ENCODE measurements around the gene EHMT1. TPM values are rescaled to one million over a fixed set of nuclear protein-coding genes. Genes with fewer than 3 reads are reported as not detected.

The EHMT1 gene
- total RNA-seq, 2 experiments from 2014 or later, result 80.6 to 87.8 TPM

DNA sequence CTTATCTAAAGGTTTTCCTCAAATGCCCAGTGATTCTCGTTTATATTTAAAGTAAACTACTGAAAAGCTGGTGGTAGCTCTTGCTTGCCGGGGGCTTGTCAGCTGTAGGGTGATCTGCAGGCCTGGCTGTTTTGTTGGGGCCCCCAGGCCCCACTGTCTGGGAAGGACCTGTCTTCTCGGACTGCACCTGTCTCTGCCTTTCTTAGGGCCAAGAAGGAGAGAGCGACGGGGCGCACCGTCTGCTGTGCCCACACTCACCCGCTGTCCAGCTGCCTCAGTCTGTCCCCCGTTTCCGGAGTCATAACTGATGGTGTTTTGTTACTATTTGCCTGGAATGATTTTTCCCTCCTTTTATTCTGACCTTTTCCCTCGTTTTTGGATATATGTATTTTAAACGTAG is 164.7 kb downstream of the EHMT1 start:
- intact Hi-C loops (cut with DNase I, micrococcal nuclease), result no loop called here
- H3K27me3 ChIP-seq (ENCODE audit: control insufficient read depth in 1 of 2, insufficient read depth in 2 of 2, low read length in 2 of 2), result no peaks in the 10 kb centered on the region
- POLR2A ChIA-PET, result no interaction called here
- ATAC-seq (ENCODE audit: poor library complexity) (no peak), DNase-seq (no peak)
- CTCF ChIA-PET, result no interaction called here
- Mint-ChIP-seq H3K27ac (no peak overlapping the region), H3K4me3 (no peak overlapping the region), H3K4me1 (ENCODE audit: low read depth) (no peaks in the 10 kb centered on the region), H3K36me3 (ENCODE audit: low read depth) (peaks cover 57% of the 10 kb centered on the region), H3K27me3 (no peaks in the 10 kb centered on the region), H3K9me3 (no peaks in the 10 kb centered on the region)
- peaks cover 67% of the 10 kb centered on the region for H3K36me3 ChIP-seq (ENCODE audit: insufficient read depth, low read length)
- H3K4me1 ChIP-seq (ENCODE audit: insufficient read depth, low read length), result peaks cover 6% of the 10 kb centered on the region
- TF ChIP-seq, protein P1, sequence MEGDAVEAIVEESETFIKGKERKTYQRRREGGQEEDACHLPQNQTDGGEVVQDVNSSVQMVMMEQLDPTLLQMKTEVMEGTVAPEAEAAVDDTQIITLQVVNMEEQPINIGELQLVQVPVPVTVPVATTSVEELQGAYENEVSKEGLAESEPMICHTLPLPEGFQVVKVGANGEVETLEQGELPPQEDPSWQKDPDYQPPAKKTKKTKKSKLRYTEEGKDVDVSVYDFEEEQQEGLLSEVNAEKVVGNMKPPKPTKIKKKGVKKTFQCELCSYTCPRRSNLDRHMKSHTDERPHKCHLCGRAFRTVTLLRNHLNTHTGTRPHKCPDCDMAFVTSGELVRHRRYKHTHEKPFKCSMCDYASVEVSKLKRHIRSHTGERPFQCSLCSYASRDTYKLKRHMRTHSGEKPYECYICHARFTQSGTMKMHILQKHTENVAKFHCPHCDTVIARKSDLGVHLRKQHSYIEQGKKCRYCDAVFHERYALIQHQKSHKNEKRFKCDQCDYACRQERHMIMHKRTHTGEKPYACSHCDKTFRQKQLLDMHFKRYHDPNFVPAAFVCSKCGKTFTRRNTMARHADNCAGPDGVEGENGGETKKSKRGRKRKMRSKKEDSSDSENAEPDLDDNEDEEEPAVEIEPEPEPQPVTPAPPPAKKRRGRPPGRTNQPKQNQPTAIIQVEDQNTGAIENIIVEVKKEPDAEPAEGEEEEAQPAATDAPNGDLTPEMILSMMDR (IDR thresholded peaks at IDR 0.05), result no peak
- H3K27ac ChIP-seq (ENCODE audit: low read depth in 1 of 2, low read length in 2 of 2), result no peak overlapping the region
- H3K4me3 ChIP-seq (ENCODE audit: low read length), result no peak overlapping the region
- no peaks in the 10 kb centered on the region for H3K9me3 ChIP-seq (ENCODE audit: control insufficient read depth in 1 of 2, insufficient read depth in 1 of 2, low read length in 2 of 2)

DNA sequence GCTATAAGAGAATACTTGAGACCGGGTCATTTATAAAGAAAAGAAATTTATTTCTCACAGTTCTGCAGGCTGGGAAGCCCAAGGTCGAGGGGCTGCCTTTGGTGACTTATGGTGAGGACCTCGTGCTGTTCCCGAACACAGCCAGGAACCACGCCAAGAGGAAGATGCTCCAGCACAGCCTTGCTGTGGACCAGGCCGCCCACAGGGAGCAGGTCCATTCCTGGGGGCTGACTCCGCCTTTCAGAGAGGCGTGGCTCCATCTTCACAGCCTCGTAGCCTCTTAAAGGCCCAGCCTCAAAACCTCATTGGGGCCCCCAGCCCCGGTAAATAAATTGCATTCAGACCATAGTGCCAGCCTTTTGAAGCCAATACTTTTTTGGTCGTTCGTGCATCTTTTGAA is 165.2 kb downstream of the EHMT1 start:
- Mint-ChIP-seq H3K9me3 (no peaks in the 10 kb centered on the region), H3K4me1 (ENCODE audit: low read depth) (no peaks in the 10 kb centered on the region), H3K4me3 (no peak overlapping the region), H3K36me3 (ENCODE audit: low read depth) (peaks cover 57% of the 10 kb centered on the region), H3K27ac (no peak overlapping the region), H3K27me3 (no peaks in the 10 kb centered on the region)
- no peak overlapping the region for H3K4me3 ChIP-seq (ENCODE audit: low read length)
- H3K9me3 ChIP-seq (ENCODE audit: control insufficient read depth in 1 of 2, insufficient read depth in 1 of 2, low read length in 2 of 2), result no peaks in the 10 kb centered on the region
- TF ChIP-seq, protein P1 (IDR thresholded peaks at IDR 0.05), result no peak
- peaks cover 62% of the 10 kb centered on the region for H3K36me3 ChIP-seq (ENCODE audit: insufficient read depth, low read length)
- ChIA-PET CTCF (no interaction called here), POLR2A (no interaction called here)
- H3K27ac ChIP-seq (ENCODE audit: low read depth in 1 of 2, low read length in 2 of 2), result no peak overlapping the region
- DNase-seq (no peak), ATAC-seq (ENCODE audit: poor library complexity) (no peak)
- peaks cover 11% of the 10 kb centered on the region for H3K4me1 ChIP-seq (ENCODE audit: insufficient read depth, low read length)
- intact Hi-C loops (cut with DNase I, micrococcal nuclease), result no loop called here
- no peaks in the 10 kb centered on the region for H3K27me3 ChIP-seq (ENCODE audit: control insufficient read depth in 1 of 2, insufficient read depth in 2 of 2, low read length in 2 of 2)

DNA sequence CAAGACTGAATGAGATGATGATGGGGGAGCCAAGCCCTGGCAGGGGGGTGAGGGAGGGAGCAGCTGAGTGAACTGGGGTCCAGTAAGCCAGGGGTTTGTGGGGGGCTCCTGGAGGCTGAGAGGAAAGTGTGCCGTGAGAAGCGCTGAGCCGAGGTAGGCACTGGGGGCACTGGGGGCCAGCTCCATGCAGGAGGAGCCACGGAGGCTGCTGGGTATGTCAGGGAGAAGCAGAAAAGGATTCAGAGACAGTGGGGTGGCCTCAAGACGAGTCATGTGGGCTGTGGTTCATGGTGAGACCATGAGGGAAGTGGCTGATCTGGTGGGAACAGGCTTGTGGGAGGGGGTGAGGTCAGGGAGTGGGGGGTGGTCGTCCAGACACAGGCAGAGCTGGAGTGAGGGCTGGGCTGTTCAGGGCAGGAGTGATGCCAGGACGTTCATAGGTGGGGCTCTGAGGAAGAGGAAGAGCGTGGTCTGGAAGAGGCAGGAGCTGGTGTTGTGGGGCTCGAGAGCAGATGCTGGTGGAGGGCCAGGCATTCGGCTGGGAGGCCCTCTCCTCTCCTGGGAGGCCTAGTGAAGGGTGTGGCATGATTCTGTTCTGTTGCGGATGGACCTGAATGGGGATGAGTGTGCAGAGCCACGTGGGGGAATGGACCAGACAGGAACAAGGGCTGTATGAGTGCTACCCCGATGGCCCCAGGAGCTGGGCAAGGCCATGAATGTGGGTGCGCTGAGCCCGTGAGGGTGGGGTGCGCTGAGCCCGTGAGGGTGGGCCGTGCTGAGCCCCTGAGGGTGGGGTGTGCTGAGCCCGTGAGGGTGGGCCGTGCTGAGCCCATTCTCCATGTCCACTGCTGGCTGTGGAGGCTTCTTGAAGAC is 166.1 kb downstream of the EHMT1 start:
- H3K4me3 ChIP-seq (ENCODE audit: low read length), result no peak overlapping the region
- DNase-seq (no peak), ATAC-seq (ENCODE audit: poor library complexity) (no peak)
- intact Hi-C loops (cut with DNase I, micrococcal nuclease), result no loop called here
- peaks cover 11% of the 10 kb centered on the region for H3K4me1 ChIP-seq (ENCODE audit: insufficient read depth, low read length)
- POLR2A ChIA-PET, result no interaction called here
- no peak overlapping the region for H3K4me3 Mint-ChIP-seq
- H3K4me1 Mint-ChIP-seq (ENCODE audit: low read depth), result no peaks in the 10 kb centered on the region
- H3K9me3 Mint-ChIP-seq, result no peaks in the 10 kb centered on the region
- no peaks in the 10 kb centered on the region for H3K9me3 ChIP-seq (ENCODE audit: control insufficient read depth in 1 of 2, insufficient read depth in 1 of 2, low read length in 2 of 2)
- TF ChIP-seq, protein P1 (IDR thresholded peaks at IDR 0.05), result no peak
- H3K27me3 Mint-ChIP-seq, result no peaks in the 10 kb centered on the region
- no peaks in the 10 kb centered on the region for H3K27me3 ChIP-seq (ENCODE audit: control insufficient read depth in 1 of 2, insufficient read depth in 2 of 2, low read length in 2 of 2)
- no peak overlapping the region for H3K27ac Mint-ChIP-seq
- H3K36me3 Mint-ChIP-seq (ENCODE audit: low read depth), result peaks cover 57% of the 10 kb centered on the region
- no peak overlapping the region for H3K27ac ChIP-seq (ENCODE audit: low read depth in 1 of 2, low read length in 2 of 2)
- peaks cover 56% of the 10 kb centered on the region for H3K36me3 ChIP-seq (ENCODE audit: insufficient read depth, low read length)
- CTCF ChIA-PET, result no interaction called here

Data from CD4-positive, alpha-beta T cell (primary cell).